ENCODE results near the gene PRR16.

The PRR16 gene

GRCh38 chr5:120546922-120547321, 82.8 kb downstream of the PRR16 start:
- DNase-seq (ENCODE audit: low spot score), result no peak
- in situ Hi-C loops (cut with MboI; ENCODE audit: low pct_unique_long_range_greater_than_20kb, low sequenced_read_pairs, unreplicated experiment), result no loop called here
- TF ChIP-seq CTCF (IDR thresholded peaks at IDR 0.05; ENCODE audit: extremely low read depth, insufficient read depth, missing control alignments), result no peak

DNA sequence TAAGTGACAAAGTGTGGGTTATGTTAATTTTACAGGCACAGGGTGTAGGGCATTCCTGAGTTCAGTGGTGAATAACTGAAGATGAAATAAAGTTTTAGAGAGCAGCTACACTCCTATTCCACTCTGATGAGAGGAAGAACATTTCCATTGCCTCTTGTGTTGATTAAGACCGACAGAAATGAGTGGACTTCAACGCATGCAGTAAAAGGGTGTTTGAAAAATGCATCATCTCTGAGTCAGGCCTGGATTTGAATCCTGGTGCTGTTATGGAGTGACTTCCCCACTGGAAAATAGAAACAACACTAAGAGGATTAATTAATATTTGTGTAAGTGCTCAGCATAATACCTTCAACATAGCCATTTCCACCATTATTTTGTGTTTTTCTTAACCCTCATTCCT, 86.3 kb downstream of the PRR16 start:
- in situ Hi-C loops (cut with MboI; ENCODE audit: low pct_unique_long_range_greater_than_20kb, low sequenced_read_pairs, unreplicated experiment), result no loop called here
- no peak for TF ChIP-seq CTCF (IDR thresholded peaks at IDR 0.05; ENCODE audit: extremely low read depth, insufficient read depth, missing control alignments)
- DNase-seq (ENCODE audit: low spot score), result no peak

DNA sequence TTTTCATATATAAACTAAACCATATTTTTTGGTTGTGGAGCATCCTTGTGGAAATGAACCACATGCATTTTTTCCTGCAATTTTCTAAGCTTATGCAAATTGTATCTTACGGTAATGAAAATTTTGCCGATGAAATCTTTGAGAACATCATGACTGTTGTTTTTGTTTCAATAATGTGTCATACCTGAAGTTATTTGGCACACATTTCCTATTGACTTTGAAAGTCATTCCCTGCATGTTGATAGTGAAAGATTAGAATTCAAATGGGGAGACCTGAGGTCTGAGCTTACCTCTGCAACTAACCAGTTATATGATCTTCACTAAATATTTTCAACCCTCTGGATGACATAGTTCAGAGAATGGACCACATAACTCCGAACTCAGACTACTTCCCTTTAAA, 88.5 kb downstream of the PRR16 start:
- TF ChIP-seq CTCF (IDR thresholded peaks at IDR 0.05; ENCODE audit: extremely low read depth, insufficient read depth, missing control alignments), result no peak
- no peak for DNase-seq (ENCODE audit: low spot score)
- in situ Hi-C loops (cut with MboI; ENCODE audit: low pct_unique_long_range_greater_than_20kb, low sequenced_read_pairs, unreplicated experiment), result no loop called here

DNA sequence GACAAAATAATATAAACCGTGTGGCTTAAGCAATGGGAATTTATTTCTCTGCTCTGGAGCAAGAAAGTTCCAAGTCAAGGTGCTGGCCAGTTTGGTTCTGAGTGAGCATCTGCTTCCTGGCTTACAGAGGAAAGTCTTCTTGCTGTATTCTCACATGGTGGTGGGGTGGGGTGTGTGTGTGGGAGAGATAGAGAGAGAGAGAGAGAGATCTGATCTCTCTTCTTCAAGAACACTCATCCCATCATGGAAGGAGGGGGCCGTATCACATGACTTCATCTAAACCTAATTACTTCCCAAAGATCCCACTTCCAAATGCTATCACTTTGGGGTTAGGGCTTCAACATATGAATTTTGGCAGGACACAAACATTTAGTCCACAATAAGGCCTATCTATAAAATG, 91.2 kb downstream of the PRR16 start:
- TF ChIP-seq CTCF (IDR thresholded peaks at IDR 0.05; ENCODE audit: extremely low read depth, insufficient read depth, missing control alignments), result no peak
- in situ Hi-C loops (cut with MboI; ENCODE audit: low pct_unique_long_range_greater_than_20kb, low sequenced_read_pairs, unreplicated experiment), result no loop called here
- DNase-seq (ENCODE audit: low spot score), result no peak

- in situ Hi-C loops (cut with MboI; ENCODE audit: low pct_unique_long_range_greater_than_20kb, low sequenced_read_pairs, unreplicated experiment), result no loop called here
- DNase-seq (ENCODE audit: low spot score), result no peak
- no peak for TF ChIP-seq CTCF (IDR thresholded peaks at IDR 0.05; ENCODE audit: extremely low read depth, insufficient read depth, missing control alignments)
Observed at GRCh38 chr5:120564013-120564412, 99.9 kb downstream of the PRR16 start.

DNA sequence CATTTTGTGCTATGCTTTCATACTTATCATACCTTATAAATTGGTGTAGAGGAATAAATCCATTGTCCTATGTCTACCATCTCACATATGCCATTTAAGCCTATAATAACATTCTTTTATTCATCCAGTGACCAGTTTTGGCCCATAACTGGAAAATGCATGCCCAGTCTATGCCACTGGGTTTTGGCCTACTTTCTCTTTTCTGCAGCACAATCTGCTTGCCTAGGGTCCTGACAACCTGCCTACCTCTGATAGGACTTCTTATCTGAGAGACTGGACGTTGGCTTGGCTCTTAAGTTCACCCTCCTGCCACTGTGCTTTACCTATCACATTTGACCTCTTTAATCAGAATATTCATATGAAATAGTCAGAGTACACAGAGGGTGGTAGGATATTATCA, 103.0 kb downstream of the PRR16 start:
- in situ Hi-C loops (cut with MboI; ENCODE audit: low pct_unique_long_range_greater_than_20kb, low sequenced_read_pairs, unreplicated experiment), result no loop called here
- no peak for DNase-seq (ENCODE audit: low spot score)
- TF ChIP-seq CTCF (IDR thresholded peaks at IDR 0.05; ENCODE audit: extremely low read depth, insufficient read depth, missing control alignments), result no peak

DNA sequence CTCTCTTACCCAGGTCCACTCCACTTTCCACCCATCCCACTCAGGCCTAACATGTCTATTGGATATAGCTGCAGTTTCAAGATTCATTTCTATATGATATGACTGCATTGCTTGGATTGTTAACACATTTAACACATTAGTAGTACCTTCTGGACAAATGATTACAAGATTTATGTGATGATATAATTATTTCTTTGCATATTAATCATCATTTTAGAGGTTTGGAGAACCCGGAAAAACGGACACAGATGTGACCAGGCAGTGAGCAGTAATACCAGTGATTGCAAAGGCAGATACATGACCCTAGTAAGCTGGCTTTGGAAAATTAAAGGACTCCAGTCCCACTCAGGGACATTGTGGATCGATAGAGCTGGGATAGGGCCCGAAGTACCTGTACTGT, 103.8 kb downstream of the PRR16 start:
- no peak for TF ChIP-seq CTCF (IDR thresholded peaks at IDR 0.05; ENCODE audit: extremely low read depth, insufficient read depth, missing control alignments)
- no peak for DNase-seq (ENCODE audit: low spot score)
- in situ Hi-C loops (cut with MboI; ENCODE audit: low pct_unique_long_range_greater_than_20kb, low sequenced_read_pairs, unreplicated experiment), result no loop called here
